Fibroblast of peridontal ligament (primary cell): ENCODE measurements around the gene ARHGEF10L.
A peak's percentile ranks its signal among the peaks of the same experiment; 100 is the strongest.

Source experiments
- DNase-seq: peaks from one replicate; pipeline ENCODE4 v3.0.0-alpha.2; 2010; ENCODE audit errors: extremely low read depth

ARHGEF10L gene

GRCh38 chr1:17588048-17588871, 48.8 kb downstream of the ARHGEF10L start:
- DNase-seq, result peak; percentile 47

DNA sequence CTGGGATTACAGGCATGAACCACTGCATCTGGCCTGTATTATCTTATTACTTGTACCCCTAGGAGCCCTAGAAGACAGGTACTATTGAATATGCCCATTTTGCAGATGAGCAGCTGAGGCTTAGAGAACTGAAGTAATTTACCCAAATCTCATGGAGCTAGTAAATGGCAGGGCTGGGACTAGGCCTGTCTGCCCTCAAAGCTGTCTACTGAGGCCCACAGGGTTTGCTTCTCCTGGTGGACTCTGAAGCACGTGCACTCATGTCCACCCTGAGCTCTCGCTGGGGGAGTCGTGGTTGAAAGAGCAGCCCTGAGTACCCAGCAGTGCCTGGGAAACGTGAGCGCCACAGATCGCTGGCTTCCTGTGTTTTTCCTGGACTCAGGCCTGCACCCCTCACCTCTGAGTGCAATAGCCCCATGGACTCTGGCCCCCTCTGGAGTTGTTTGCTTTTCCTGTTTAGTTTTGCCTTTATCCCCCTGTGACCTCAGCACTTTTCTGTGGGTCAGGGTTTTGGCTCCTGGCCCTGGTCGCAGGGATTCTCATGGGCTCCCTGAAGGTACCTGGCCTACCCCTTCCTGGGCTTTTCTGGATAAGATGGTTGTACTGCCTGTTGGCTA, 52.4 kb downstream of the ARHGEF10L start:
- no peak for DNase-seq

GRCh38 chr1:17594026-17594425, 54.5 kb downstream of the ARHGEF10L start:
- no peak for DNase-seq

- DNase-seq, result peak; percentile 71
These were observed 55.4 kb downstream of the ARHGEF10L start for GRCh38 chr1:17594690-17595601.

DNA sequence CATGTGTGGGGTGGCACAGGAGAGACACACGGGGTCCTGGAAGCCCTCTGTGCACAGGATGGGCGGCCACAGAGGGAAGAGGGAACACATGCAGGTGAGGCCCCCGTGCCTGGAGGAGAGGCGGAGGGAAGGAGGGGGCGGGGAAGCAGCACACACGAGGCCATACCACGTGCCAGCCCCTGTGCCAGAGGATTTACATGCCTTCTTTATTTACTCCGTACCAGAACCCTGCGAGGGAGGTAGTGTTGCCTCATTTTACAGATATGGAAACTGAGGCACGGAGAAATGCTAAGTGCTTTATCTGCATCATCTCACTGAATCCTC, 56.1 kb downstream of the ARHGEF10L start:
- DNase-seq, result no peak

DNA sequence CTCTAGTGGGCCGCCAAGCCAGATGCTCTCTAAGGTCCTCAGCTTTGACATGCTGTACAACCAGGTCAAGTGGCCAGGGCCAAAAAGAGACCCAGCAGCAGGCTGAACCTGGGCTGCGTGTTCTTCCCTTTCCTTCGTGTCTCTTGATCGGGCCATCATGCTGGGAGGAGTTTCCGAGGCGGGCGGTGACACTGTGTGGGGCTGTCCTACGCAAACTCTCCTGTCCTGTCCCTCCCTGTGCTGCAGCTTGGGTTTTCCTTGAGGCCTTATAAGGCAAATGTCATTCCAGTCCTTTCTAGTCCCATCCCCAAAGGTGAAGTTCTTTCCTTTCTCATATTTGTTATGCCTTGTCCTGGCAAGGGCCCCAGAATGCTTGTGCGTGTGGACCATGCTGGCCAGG, 56.7 kb downstream of the ARHGEF10L start:
- DNase-seq, result no peak

DNA sequence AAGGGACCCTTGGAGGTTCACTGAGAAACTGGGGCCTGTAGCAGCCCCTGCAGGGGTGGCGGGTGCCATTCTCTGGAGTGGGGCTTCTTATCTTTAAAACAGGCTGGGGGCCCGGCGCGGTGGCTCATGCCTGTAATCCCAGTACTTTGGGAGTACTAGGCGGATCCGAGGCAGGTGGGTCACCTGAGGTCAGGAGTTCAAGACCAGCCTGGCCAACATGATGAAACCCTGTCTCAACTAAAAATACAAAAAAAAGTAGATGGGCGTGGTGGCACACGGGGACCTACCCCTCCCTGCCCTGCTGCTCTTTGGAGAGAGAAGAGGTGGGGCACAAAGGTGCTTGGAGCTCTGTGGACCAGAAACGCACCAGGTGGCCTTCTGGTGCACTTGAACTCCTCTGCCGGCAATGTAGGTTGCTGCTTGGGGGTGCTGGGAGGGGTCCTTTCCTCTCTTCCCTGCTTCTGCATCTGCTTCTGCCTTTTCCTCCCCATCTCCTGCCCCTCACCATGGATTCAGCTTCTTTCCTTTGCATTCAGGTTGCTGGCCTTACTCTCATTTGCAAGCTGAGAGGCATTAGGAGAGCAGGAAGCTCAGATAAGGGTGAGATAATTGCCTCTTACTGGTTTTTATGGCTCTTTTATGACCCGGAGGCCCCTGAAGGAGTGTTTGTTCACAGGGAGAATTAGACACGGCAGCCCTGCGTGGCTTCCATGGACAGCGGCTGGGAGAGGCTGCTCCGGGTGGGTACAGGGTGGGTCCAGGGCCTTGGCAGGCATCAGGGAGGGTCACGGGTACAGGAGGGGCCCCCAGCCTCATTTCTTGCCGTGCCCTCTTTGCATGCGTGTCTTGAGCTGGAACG, 57.4 kb downstream of the ARHGEF10L start:
- DNase-seq, result no peak

GRCh38 chr1:17597651-17598050, 58.2 kb downstream of the ARHGEF10L start:
- DNase-seq, result no peak

DNA sequence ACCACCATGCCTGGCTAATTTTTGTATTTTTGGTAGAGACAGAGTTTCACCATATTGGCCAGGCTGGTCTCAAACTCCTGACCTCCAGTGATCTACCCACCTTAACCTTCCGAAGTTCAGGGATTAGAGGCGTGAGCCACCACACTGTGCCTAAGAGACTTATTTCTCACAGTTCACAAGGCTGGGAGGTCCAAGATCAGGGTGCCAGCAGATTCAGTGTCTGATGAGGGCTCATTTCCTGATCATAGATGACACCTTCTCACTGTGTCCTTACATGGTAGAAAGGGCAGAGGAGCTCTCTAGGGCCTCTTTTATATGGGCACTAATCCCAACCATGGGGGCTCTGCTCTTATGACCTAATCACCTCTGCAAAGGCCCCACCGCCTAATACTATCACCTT, 58.8 kb downstream of the ARHGEF10L start:
- DNase-seq, result no peak

DNA sequence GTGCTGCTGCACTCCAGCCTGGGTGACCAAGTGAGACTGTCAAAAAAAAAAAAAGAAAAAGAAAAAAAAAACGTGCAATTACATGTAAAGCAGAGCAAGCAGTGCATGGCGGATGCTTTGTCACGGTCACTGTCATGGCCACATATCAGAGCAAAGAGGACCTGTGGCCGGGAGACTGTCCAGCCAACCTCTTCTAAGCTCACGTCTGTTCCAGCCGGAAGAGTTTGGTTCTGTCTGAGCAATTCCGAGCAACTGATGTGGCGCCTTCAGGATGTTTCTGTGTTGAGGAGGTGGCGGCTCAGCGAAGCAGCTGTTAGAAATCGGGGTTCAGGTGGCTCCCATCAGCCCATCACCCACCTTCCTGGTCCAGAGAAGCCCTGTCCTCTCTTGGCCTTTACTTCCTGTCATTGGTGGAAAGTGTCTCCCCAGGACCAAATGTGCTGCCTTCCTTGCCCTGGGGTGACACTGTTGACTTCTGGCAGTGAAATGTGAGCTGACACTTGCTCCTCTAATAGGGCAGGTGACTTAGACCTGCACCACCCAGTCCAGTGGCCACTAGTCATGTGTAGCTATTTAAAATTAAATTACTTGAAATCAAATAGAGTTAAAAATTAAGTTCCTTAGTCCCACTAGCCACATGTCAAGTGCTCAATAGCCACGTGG, 59.9 kb downstream of the ARHGEF10L start:
- DNase-seq, result no peak

- DNase-seq, result no peak
These were observed 60.4 kb downstream of the ARHGEF10L start for GRCh38 chr1:17599954-17600300.

DNA sequence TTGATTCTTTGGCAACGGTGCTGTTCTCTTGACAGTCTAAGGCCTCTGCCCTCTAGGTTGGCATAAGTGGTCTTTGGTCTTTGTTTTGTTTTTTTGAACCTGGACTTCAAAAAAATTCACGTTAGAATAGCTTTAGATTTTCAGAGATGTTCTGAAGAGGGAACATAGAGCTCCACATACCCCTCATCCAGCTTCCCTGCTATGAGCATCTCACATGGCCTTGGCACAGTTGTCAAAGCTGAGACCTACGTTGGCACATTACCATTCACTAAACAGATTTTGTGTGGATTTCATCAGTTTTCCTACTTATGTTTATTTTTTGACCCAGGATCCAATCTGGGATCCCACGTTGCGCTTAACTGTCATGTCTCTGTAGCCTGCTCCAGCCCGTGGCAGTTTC, 60.8 kb downstream of the ARHGEF10L start:
- no peak for DNase-seq

- DNase-seq, result no peak
These were observed 62.3 kb downstream of the ARHGEF10L start for GRCh38 chr1:17601643-17602382.

GRCh38 chr1:17603091-17603841, 63.8 kb downstream of the ARHGEF10L start:
- no peak for DNase-seq

- no peak for DNase-seq
These were observed 66.3 kb downstream of the ARHGEF10L start for GRCh38 chr1:17605582-17606344.

- peak; percentile 70 for DNase-seq
These were observed 67.4 kb downstream of the ARHGEF10L start for GRCh38 chr1:17606826-17607440.

GRCh38 chr1:17607644-17608581, 68.4 kb downstream of the ARHGEF10L start:
- no peak for DNase-seq
